ENCODE results near the gene GALNT8.

Gene GALNT8

GRCh38 chr12:4807116-4807783 is 87.0 kb downstream of the GALNT8 start:
- H3F3A ChIP-seq (ENCODE audit: control insufficient read depth, insufficient read depth) = no peaks in the 10 kb centered on the region
- no peaks in the 10 kb centered on the region for H3K79me2 ChIP-seq (ENCODE audit: control insufficient read depth, low read length)
- no peaks in the 10 kb centered on the region for H3K9me2 ChIP-seq (replicated peaks; ENCODE audit: control insufficient read depth, low read length)
- no peaks in the 10 kb centered on the region for H3K36me3 ChIP-seq (ENCODE audit: control insufficient read depth, low read length)
- H4K20me1 ChIP-seq (ENCODE audit: control insufficient read depth, insufficient read depth, low read depth, low read length) = no peaks in the 10 kb centered on the region
- no peaks in the 10 kb centered on the region for H3K4me1 ChIP-seq (ENCODE audit: control insufficient read depth, low read length)
- H3K9me3 ChIP-seq (ENCODE audit: control insufficient read depth, insufficient read depth, low read length) = no peaks in the 10 kb centered on the region
- no peak overlapping the region for H3K27ac ChIP-seq (ENCODE audit: low read depth, low read length)
- H3K27me3 ChIP-seq (ENCODE audit: control insufficient read depth, low read length) = peaks cover 2% of the 10 kb centered on the region; the same call in 1 of the 2 replicates
- H3K4me2 ChIP-seq (ENCODE audit: low read length) = no peak overlapping the region
- no peak overlapping the region for H3K4me3 ChIP-seq (ENCODE audit: low read length)
- TF ChIP-seq CTCF (IDR thresholded peaks at IDR 0.05; ENCODE audit: low read depth, low read length, poor library complexity, severe bottlenecking) (no peak), EZH2phosphoT487 (IDR thresholded peaks at IDR 0.05; ENCODE audit: borderline replicate concordance, low read length) (no peak)

GRCh38 chr12:4807813-4808212 is 87.6 kb downstream of the GALNT8 start:
- Histone ChIP-seq H4K20me1 (ENCODE audit: control insufficient read depth, insufficient read depth, low read depth, low read length) (no peaks in the 10 kb centered on the region), H3K4me3 (ENCODE audit: low read length) (no peak overlapping the region), H3K27me3 (ENCODE audit: control insufficient read depth, low read length) (peaks cover 2% of the 10 kb centered on the region; the same call in 1 of the 2 replicates), H3K27ac (ENCODE audit: low read depth, low read length) (no peak overlapping the region), H3K9me2 (replicated peaks; ENCODE audit: control insufficient read depth, low read length) (no peaks in the 10 kb centered on the region), H3K79me2 (ENCODE audit: control insufficient read depth, low read length) (no peaks in the 10 kb centered on the region), H3K4me2 (ENCODE audit: low read length) (no peak overlapping the region), H3K36me3 (ENCODE audit: control insufficient read depth, low read length) (no peaks in the 10 kb centered on the region), H3K4me1 (ENCODE audit: control insufficient read depth, low read length) (no peaks in the 10 kb centered on the region), H3K9me3 (ENCODE audit: control insufficient read depth, insufficient read depth, low read length) (no peaks in the 10 kb centered on the region), H3F3A (ENCODE audit: control insufficient read depth, insufficient read depth) (no peaks in the 10 kb centered on the region)
- no peak for TF ChIP-seq CTCF (IDR thresholded peaks at IDR 0.05; ENCODE audit: low read depth, low read length, poor library complexity, severe bottlenecking)

- no peaks in the 10 kb centered on the region for H3K9me2 ChIP-seq (replicated peaks; ENCODE audit: control insufficient read depth, low read length)
- no peaks in the 10 kb centered on the region for H3K9me3 ChIP-seq (ENCODE audit: control insufficient read depth, insufficient read depth, low read length)
- peaks cover 2% of the 10 kb centered on the region; the same call in 1 of the 2 replicates for H3K27me3 ChIP-seq (ENCODE audit: control insufficient read depth, low read length)
- TF ChIP-seq CTCF (IDR thresholded peaks at IDR 0.05; ENCODE audit: low read depth, low read length, poor library complexity, severe bottlenecking) = no peak
- TF ChIP-seq EZH2phosphoT487 (IDR thresholded peaks at IDR 0.05; ENCODE audit: borderline replicate concordance, low read length) = no peak
- H3K4me1 ChIP-seq (ENCODE audit: control insufficient read depth, low read length) = no peaks in the 10 kb centered on the region
- no peaks in the 10 kb centered on the region for H4K20me1 ChIP-seq (ENCODE audit: control insufficient read depth, insufficient read depth, low read depth, low read length)
- H3K4me2 ChIP-seq (ENCODE audit: low read length) = no peak overlapping the region
- no peak overlapping the region for H3K4me3 ChIP-seq (ENCODE audit: low read length)
- no peak overlapping the region for H3K27ac ChIP-seq (ENCODE audit: low read depth, low read length)
- no peaks in the 10 kb centered on the region for H3K79me2 ChIP-seq (ENCODE audit: control insufficient read depth, low read length)
- no peaks in the 10 kb centered on the region for H3F3A ChIP-seq (ENCODE audit: control insufficient read depth, insufficient read depth)
- no peaks in the 10 kb centered on the region for H3K36me3 ChIP-seq (ENCODE audit: control insufficient read depth, low read length)
Measured at GRCh38 chr12:4809013-4809448, 88.8 kb downstream of the GALNT8 start.
